ENCODE data around the gene PDE11A. TPM values are rescaled to one million over a fixed set of nuclear protein-coding genes. Genes with fewer than 3 reads are reported as not detected.
"Not testable (repeated sequence)": the region's sequence is repeated elsewhere in the genome, so short reads cannot be mapped to it uniquely, and the experiment has no call there.

Gene PDE11A
- total and polyA plus RNA-seq, 4 donors, result 1.0 to 5.9 (median 1.7) TPM

DNA sequence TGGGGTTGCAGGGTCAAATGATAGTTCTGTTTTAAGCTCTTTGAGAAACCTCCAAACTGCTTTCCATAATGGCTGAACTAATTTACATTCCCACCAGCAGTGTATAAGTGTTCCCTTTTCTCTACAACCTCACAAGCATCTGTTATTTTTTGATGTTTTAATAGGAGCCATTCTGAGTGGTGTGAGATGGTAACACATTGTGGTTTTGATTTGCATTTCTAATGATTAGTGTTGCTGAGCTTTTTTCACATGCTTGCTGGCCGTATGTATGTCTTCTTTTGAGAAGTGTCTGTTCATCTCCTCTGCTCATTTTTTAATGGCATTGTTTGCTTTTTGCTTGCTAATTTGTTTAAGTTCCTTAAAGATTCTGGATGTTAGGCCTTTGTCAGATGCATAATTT, 107.7 kb downstream of the PDE11A start:
- H3K36me3 ChIP-seq (ENCODE audit: control insufficient read depth in 4 of 4, insufficient read depth in 3 of 4, low read depth in 1 of 4, low read length in 3 of 4), result no peaks in the 10 kb centered on the region
- no peak overlapping the region for H3K4me3 ChIP-seq (ENCODE audit: low read depth in 1 of 3, low read length in 3 of 3)
- H3K4me1 ChIP-seq (ENCODE audit: control insufficient read depth in 4 of 4, insufficient read depth in 4 of 4, low read length in 3 of 4), result no peaks in the 10 kb centered on the region
- no peak overlapping the region for H3K27ac ChIP-seq (ENCODE audit: low read depth in 1 of 2, low read length in 2 of 2)
- H3K9ac ChIP-seq (ENCODE audit: low read depth in 1 of 2, low read length in 2 of 2), result no peak overlapping the region
- DNase-seq (ENCODE audit: low spot score), result no peak
- 86% methylated on average over 1 of the region's 1 CpG for WGBS
- no peaks in the 10 kb centered on the region for H3K9me3 ChIP-seq (ENCODE audit: control insufficient read depth in 4 of 4, low read length in 3 of 4)
- TF ChIP-seq YY1 (IDR thresholded peaks at IDR 0.05), result no peak
- no peak for TF ChIP-seq ZBTB33 (IDR thresholded peaks at IDR 0.05)
- no peak for TF ChIP-seq FOXA2 (IDR thresholded peaks at IDR 0.05)
- no peak for TF ChIP-seq GABPA (IDR thresholded peaks at IDR 0.05 in 1 of 2, conservative IDR thresholded peaks at IDR 0.05 in 1 of 2)
- no peak for TF ChIP-seq HNF4G (IDR thresholded peaks at IDR 0.05)
- no peaks in the 10 kb centered on the region for H3K27me3 ChIP-seq (ENCODE audit: control insufficient read depth in 4 of 4, insufficient read depth in 4 of 4, low read length in 3 of 4)

DNA sequence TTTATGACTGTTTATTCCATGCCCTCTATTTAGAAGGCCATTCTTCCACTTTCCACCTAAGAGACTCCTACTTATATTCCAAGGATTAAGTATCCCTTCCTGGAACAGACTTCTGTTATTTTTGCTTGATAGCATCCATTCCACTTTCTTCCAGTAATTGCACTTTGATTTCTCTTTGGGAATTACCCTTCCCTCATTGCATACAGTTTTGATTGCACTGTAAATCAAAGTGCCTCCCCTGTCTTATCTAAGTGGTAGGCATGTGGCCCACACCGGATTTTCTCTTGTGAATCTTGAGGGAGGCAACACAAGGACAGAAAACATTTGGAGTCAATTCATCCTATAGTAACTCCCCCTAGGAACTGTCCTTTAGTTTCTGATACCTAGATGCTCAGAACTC, 120.4 kb downstream of the PDE11A start:
- DNase-seq (ENCODE audit: low spot score), result no peak
- no peaks in the 10 kb centered on the region for H3K9me3 ChIP-seq (ENCODE audit: control insufficient read depth in 4 of 4, low read length in 3 of 4)
- 74% methylated on average over 1 of the region's 1 CpG for WGBS
- H3K27ac ChIP-seq (ENCODE audit: low read depth in 1 of 2, low read length in 2 of 2), result no peak overlapping the region
- no peaks in the 10 kb centered on the region for H3K27me3 ChIP-seq (ENCODE audit: control insufficient read depth in 4 of 4, insufficient read depth in 4 of 4, low read length in 3 of 4)
- H3K4me1 ChIP-seq (ENCODE audit: control insufficient read depth in 4 of 4, insufficient read depth in 4 of 4, low read length in 3 of 4), result no peaks in the 10 kb centered on the region
- no peak overlapping the region for H3K9ac ChIP-seq (ENCODE audit: low read depth in 1 of 2, low read length in 2 of 2)
- no peak overlapping the region for H3K4me3 ChIP-seq (ENCODE audit: low read depth in 1 of 3, low read length in 3 of 3)
- no peaks in the 10 kb centered on the region for H3K36me3 ChIP-seq (ENCODE audit: control insufficient read depth in 4 of 4, insufficient read depth in 3 of 4, low read depth in 1 of 4, low read length in 3 of 4)
- TF ChIP-seq TAF1 (conservative IDR thresholded peaks at IDR 0.05) (no peak), ZBTB33 (IDR thresholded peaks at IDR 0.05) (no peak), EGR1 (IDR thresholded peaks at IDR 0.05; ENCODE audit: low read depth in 2 of 2) (no peak), SP1 (IDR thresholded peaks at IDR 0.05) (no peak), RAD21 (IDR thresholded peaks at IDR 0.05) (no peak), HNF4A (conservative IDR thresholded peaks at IDR 0.05) (no peak), RXRA (IDR thresholded peaks at IDR 0.05) (no peak), FOXA2 (IDR thresholded peaks at IDR 0.05) (no peak), JUND (IDR thresholded peaks at IDR 0.05) (no peak), YY1 (IDR thresholded peaks at IDR 0.05) (no peak)
- TF ChIP-seq, protein P1, sequence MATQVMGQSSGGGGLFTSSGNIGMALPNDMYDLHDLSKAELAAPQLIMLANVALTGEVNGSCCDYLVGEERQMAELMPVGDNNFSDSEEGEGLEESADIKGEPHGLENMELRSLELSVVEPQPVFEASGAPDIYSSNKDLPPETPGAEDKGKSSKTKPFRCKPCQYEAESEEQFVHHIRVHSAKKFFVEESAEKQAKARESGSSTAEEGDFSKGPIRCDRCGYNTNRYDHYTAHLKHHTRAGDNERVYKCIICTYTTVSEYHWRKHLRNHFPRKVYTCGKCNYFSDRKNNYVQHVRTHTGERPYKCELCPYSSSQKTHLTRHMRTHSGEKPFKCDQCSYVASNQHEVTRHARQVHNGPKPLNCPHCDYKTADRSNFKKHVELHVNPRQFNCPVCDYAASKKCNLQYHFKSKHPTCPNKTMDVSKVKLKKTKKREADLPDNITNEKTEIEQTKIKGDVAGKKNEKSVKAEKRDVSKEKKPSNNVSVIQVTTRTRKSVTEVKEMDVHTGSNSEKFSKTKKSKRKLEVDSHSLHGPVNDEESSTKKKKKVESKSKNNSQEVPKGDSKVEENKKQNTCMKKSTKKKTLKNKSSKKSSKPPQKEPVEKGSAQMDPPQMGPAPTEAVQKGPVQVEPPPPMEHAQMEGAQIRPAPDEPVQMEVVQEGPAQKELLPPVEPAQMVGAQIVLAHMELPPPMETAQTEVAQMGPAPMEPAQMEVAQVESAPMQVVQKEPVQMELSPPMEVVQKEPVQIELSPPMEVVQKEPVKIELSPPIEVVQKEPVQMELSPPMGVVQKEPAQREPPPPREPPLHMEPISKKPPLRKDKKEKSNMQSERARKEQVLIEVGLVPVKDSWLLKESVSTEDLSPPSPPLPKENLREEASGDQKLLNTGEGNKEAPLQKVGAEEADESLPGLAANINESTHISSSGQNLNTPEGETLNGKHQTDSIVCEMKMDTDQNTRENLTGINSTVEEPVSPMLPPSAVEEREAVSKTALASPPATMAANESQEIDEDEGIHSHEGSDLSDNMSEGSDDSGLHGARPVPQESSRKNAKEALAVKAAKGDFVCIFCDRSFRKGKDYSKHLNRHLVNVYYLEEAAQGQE (IDR thresholded peaks at IDR 0.05), result no peak
- TF ChIP-seq, protein P2, sequence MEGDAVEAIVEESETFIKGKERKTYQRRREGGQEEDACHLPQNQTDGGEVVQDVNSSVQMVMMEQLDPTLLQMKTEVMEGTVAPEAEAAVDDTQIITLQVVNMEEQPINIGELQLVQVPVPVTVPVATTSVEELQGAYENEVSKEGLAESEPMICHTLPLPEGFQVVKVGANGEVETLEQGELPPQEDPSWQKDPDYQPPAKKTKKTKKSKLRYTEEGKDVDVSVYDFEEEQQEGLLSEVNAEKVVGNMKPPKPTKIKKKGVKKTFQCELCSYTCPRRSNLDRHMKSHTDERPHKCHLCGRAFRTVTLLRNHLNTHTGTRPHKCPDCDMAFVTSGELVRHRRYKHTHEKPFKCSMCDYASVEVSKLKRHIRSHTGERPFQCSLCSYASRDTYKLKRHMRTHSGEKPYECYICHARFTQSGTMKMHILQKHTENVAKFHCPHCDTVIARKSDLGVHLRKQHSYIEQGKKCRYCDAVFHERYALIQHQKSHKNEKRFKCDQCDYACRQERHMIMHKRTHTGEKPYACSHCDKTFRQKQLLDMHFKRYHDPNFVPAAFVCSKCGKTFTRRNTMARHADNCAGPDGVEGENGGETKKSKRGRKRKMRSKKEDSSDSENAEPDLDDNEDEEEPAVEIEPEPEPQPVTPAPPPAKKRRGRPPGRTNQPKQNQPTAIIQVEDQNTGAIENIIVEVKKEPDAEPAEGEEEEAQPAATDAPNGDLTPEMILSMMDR (IDR thresholded peaks at IDR 0.05; ENCODE audit: low read depth, low read length, missing input control), result no peak

DNA sequence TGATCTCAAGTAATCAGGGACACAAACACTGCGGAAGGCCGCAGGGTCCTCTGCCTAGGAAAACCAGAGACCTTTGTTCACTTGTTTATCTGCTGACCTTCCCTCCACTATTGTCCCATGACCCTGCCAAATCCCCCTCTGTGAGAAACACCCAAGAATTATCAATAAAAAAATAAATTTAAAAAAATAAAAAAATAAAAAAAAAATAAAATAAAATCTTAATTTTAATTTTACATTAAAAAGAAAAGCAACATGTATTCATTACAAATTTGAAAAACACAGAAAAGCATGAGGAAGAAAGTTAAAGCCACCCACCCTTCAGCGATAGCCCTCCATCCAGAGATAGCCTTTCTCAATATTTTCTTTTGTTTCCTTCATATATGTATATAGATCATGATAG, 125.0 kb downstream of the PDE11A start:
- not testable (repeated sequence) for H3K4me1 ChIP-seq (ENCODE audit: control insufficient read depth in 4 of 4, insufficient read depth in 4 of 4, low read length in 3 of 4)

GRCh38 chr2:177944530-177944929, 128.0 kb downstream of the PDE11A start:
- not testable (repeated sequence) for H3K4me3 ChIP-seq (ENCODE audit: low read depth in 1 of 3, low read length in 3 of 3); DNase-seq (ENCODE audit: low spot score); H3K4me1 ChIP-seq (ENCODE audit: control insufficient read depth in 4 of 4, insufficient read depth in 4 of 4, low read length in 3 of 4); H3K36me3 ChIP-seq (ENCODE audit: control insufficient read depth in 4 of 4, insufficient read depth in 3 of 4, low read depth in 1 of 4, low read length in 3 of 4); H3K27me3 ChIP-seq (ENCODE audit: control insufficient read depth in 4 of 4, insufficient read depth in 4 of 4, low read length in 3 of 4); H3K9me3 ChIP-seq (ENCODE audit: control insufficient read depth in 4 of 4, low read length in 3 of 4); H3K9ac ChIP-seq (ENCODE audit: low read depth in 1 of 2, low read length in 2 of 2); H3K27ac ChIP-seq (ENCODE audit: low read depth in 1 of 2, low read length in 2 of 2)
- 98% methylated on average over 14 of the region's 14 CpGs for WGBS

More for the DNA sequence above, 125.0 kb downstream of the PDE11A start:
- WGBS, result 94% methylated on average over 1 of the region's 3 CpGs
- not testable (repeated sequence) for H3K9me3 ChIP-seq (ENCODE audit: control insufficient read depth in 4 of 4, low read length in 3 of 4); H3K9ac ChIP-seq (ENCODE audit: low read depth in 1 of 2, low read length in 2 of 2); DNase-seq (ENCODE audit: low spot score); H3K36me3 ChIP-seq (ENCODE audit: control insufficient read depth in 4 of 4, insufficient read depth in 3 of 4, low read depth in 1 of 4, low read length in 3 of 4); H3K4me3 ChIP-seq (ENCODE audit: low read depth in 1 of 3, low read length in 3 of 3); H3K27me3 ChIP-seq (ENCODE audit: control insufficient read depth in 4 of 4, insufficient read depth in 4 of 4, low read length in 3 of 4); H3K27ac ChIP-seq (ENCODE audit: low read depth in 1 of 2, low read length in 2 of 2)
